ENCODE data around the gene MORN1.

GRCh38 chr1:2345297-2346075, 45.9 kb downstream of the MORN1 start:
- no peak for TF ChIP-seq TAF1 (IDR thresholded peaks at IDR 0.05; ENCODE audit: low read depth, low read length)
- no peak for TF ChIP-seq POLR2A (IDR thresholded peaks at IDR 0.05; ENCODE audit: low read depth, low read length)
- TF ChIP-seq POLR2AphosphoS5 (IDR thresholded peaks at IDR 0.05; ENCODE audit: low read depth, low read length): no peak
- no peak for TF ChIP-seq SPI1 (IDR thresholded peaks at IDR 0.05; ENCODE audit: low read depth, low read length)
- TF ChIP-seq POU2F2 (IDR thresholded peaks at IDR 0.05; ENCODE audit: low read depth, low read length): no peak
- no peak for TF ChIP-seq PAX5 (IDR thresholded peaks at IDR 0.05; ENCODE audit: insufficient read depth, low read length, severe bottlenecking)

Data from GM12891 (cell line).